OCI-LY7 (cell line): Measurements from ENCODE around the gene SLAIN2. TPM values are rescaled to one million over a fixed set of nuclear protein-coding genes. Genes with fewer than 3 reads are reported as not detected.

Experiments used
- BruUV-seq: library from RNA; stranded (reverse); fragments of 400-500 nt; replicated peaks from 2 replicates; lab custom pipeline; 2021; lab: Mats Ljungman, UMichigan
- CTCF ChIA-PET: fragments of 300-600 bp; sonication (Branson Sonifier 250); formaldehyde crosslinking; loops from one replicate; lab custom pipeline; 2022; ENCODE audit warnings: antibody characterized with exemption; ENCODE audit not compliant: unreplicated experiment; lab: Charles Lee
- POLR2A ChIA-PET: fragments of 300-600 bp; sonication (Branson Sonifier 250); formaldehyde crosslinking; loops from one replicate; lab custom pipeline; 2022; ENCODE audit warnings: antibody characterized with exemption; lab: Charles Lee
- DNase-seq: peaks from one replicate; pipeline ENCODE4 v3.0.0-alpha.2; 2015; ENCODE audit warnings: low spot score
- H2AFZ ChIP-seq: fragments of 200-600 bp; sonication (generic), shearing (Covaris generic); 2 replicates; pipeline ENCODE4 v1.6.1; 2014; ENCODE audit warnings: mild to moderate bottlenecking, antibody characterized with exemption, low read length, moderate library complexity
- H3K27ac ChIP-seq: fragments of 200-600 bp; sonication (generic); 2 replicates; pipeline ENCODE4 v1.5.1; 2014; ENCODE audit warnings: mixed run types, low read depth, mild to moderate bottlenecking, moderate library complexity, low read length, inconsistent platforms; ENCODE audit not compliant: poor library complexity, severe bottlenecking
- H3K36me3 ChIP-seq: fragments of 200-600 bp; sonication (generic); 2 replicates; pipeline ENCODE4 v1.6.1; 2014; ENCODE audit warnings: mild to moderate bottlenecking, antibody characterized with exemption, low read length, moderate library complexity, mixed read lengths; ENCODE audit not compliant: insufficient read depth
- H3K4me1 ChIP-seq: fragments of 200-600 bp; sonication (generic); 2 replicates; pipeline ENCODE4 v1.5.1; 2014; ENCODE audit warnings: mild to moderate bottlenecking, low read length; ENCODE audit not compliant: insufficient read depth, poor library complexity, severe bottlenecking
- H3K4me2 ChIP-seq: fragments of 200-600 bp; sonication (generic); 2 replicates; pipeline ENCODE4 v1.6.1; 2014; ENCODE audit warnings: mild to moderate bottlenecking, low read length
- H3K4me3 ChIP-seq: fragments of 200-600 bp; sonication (generic); 2 replicates; pipeline ENCODE4 v1.5.1; 2014; ENCODE audit warnings: mild to moderate bottlenecking, low read depth, low read length; ENCODE audit not compliant: poor library complexity, severe bottlenecking
- H3K79me2 ChIP-seq: fragments of 200-600 bp; sonication (generic); 2 replicates; pipeline ENCODE4 v1.6.1; 2016; ENCODE audit warnings: low read depth, mild to moderate bottlenecking, low read length, moderate library complexity, mixed read lengths; ENCODE audit not compliant: insufficient read depth
- H3K9me2 ChIP-seq: fragments of 200-600 bp; sonication (generic); 2 replicates; pipeline ENCODE4 v1.6.1; 2016; ENCODE audit warnings: mild to moderate bottlenecking, low read length, mixed read lengths; ENCODE audit not compliant: insufficient read depth
- H3K9me3 ChIP-seq: fragments of 200-600 bp; sonication (generic); 2 replicates; pipeline ENCODE4 v1.6.1; 2014; ENCODE audit warnings: mild to moderate bottlenecking, mixed run types, low read length, mixed read lengths
- H4K20me1 ChIP-seq: fragments of 200-600 bp; sonication (generic); 2 replicates; pipeline ENCODE4 v1.6.1; 2014; ENCODE audit warnings: mild to moderate bottlenecking, antibody characterized with exemption, low read length, moderate library complexity, mixed read lengths; ENCODE audit not compliant: insufficient read depth
- EZH2phosphoT487 ChIP-seq: fragments of 200-600 bp; sonication (generic); IDR thresholded peaks from 2 replicates; pipeline ENCODE4 v1.6.1; 2018; ENCODE audit warnings: low read depth, borderline replicate concordance, mild to moderate bottlenecking, mixed run types, antibody characterized with exemption, low read length, moderate library complexity, mixed read lengths
- intact Hi-C: fragments of 100-400 bp; cut with micrococcal nuclease; formaldehyde crosslinking; loops from one replicate; pipeline ENCODE4 v1.10.0; 2022; ENCODE audit not compliant: unreplicated experiment
- total RNA-seq, 2 experiments: library from RNA; depleted of rRNA in 1 of 2; stranded (reverse); fragments of >200 nt in 1 of 2; shearing (Covaris generic) in 1 of 2; gene quantifications; 2 replicates each; pipeline ENCODE4 v1.2.3, GENCODE V29; 2014 to 2022
- TF ChIP-seq, protein P1 (sequence below): fragments of 200-600 bp; sonication (generic); conservative IDR thresholded peaks from 2 replicates; pipeline ENCODE4 v1.5.1; 2014; ENCODE audit warnings: mild to moderate bottlenecking, antibody characterized with exemption, low read length, moderate library complexity, mixed read lengths

Gene SLAIN2
- total RNA-seq, 2 experiments from 2014 or later = 21.1 to 40.2 TPM

DNA sequence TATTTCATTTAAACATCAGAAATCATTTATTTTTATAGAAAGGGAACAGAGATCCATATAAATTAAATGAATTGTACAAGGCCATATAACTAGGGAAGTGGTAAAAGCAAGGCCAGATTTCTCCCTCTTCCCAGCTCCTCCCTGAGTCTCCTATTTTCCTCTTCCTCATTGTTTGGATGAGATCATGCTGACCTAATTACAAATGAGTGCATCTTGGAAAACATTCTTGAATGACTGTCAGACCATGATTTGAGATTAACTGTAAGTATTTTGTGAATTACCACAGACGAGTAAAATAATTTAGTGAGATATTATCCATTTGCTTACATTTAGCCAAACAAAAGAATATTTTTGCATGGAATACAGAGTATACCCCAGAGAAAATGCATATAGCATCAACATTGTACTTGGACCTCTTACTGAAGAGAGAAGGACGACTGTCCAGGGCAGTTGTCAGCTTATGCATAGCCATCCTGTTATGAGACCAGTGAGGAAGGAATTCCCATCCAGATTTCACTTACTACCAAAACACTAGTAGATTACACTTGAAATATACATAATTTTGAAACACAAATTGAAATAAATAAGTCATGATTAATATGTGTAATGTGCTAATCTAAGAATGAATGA is 47.3 kb downstream of the SLAIN2 start:
- intact Hi-C loops = no loop called here
- no peak for DNase-seq
- no TSS peak for BruUV-seq
- Histone ChIP-seq H3K79me2 (no peaks in the 10 kb centered on the region), H3K4me2 (no peak overlapping the region), H3K27ac (no peak overlapping the region), H2AFZ (no peak overlapping the region), H3K9me2 (no peaks in the 10 kb centered on the region), H3K4me3 (no peak overlapping the region), H4K20me1 (no peaks in the 10 kb centered on the region), H3K4me1 (no peaks in the 10 kb centered on the region), H3K9me3 (no peaks in the 10 kb centered on the region), H3K36me3 (peaks cover 29% of the 10 kb centered on the region)
- TF ChIP-seq, protein P1, sequence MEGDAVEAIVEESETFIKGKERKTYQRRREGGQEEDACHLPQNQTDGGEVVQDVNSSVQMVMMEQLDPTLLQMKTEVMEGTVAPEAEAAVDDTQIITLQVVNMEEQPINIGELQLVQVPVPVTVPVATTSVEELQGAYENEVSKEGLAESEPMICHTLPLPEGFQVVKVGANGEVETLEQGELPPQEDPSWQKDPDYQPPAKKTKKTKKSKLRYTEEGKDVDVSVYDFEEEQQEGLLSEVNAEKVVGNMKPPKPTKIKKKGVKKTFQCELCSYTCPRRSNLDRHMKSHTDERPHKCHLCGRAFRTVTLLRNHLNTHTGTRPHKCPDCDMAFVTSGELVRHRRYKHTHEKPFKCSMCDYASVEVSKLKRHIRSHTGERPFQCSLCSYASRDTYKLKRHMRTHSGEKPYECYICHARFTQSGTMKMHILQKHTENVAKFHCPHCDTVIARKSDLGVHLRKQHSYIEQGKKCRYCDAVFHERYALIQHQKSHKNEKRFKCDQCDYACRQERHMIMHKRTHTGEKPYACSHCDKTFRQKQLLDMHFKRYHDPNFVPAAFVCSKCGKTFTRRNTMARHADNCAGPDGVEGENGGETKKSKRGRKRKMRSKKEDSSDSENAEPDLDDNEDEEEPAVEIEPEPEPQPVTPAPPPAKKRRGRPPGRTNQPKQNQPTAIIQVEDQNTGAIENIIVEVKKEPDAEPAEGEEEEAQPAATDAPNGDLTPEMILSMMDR = no peak
- no peak for TF ChIP-seq EZH2phosphoT487
- ChIA-PET CTCF (no interaction called here), POLR2A (no interaction called here)

DNA sequence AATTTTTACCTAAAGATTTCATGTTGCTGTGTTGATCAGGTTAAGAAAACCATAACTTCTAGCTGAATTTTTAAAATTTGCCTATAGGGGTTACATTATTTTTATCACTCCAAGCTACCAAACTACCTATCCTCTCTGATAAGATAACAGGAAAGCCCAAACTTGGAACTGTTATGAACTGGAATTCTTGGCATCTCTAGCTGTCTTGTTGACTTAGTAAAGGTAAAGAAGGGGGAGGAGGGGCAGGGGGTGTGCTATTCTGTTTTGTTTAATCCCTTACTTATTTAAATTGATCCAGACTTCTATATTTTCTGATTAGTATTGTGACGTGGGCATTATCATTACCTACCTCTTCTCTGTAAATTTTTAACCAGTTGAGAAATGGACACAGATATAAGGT is 54.7 kb downstream of the SLAIN2 start:
- POLR2A ChIA-PET = interaction anchor here (1.2 to 1.3 kb wide), 2 partner anchors 8 to 10 kb away, joined by 4 read pairs; no protein-coding TSS in a partner anchor
- H4K20me1 ChIP-seq = no peaks in the 10 kb centered on the region
- H3K4me3 ChIP-seq = no peak overlapping the region
- no peak for DNase-seq
- H3K36me3 ChIP-seq = peaks cover 12% of the 10 kb centered on the region; the same call in 1 of the 2 replicates
- no peak overlapping the region for H2AFZ ChIP-seq
- no peaks in the 10 kb centered on the region for H3K9me3 ChIP-seq
- no peak overlapping the region for H3K27ac ChIP-seq
- H3K4me2 ChIP-seq = no peak overlapping the region
- H3K9me2 ChIP-seq = no peaks in the 10 kb centered on the region
- intact Hi-C loops = no loop called here
- H3K79me2 ChIP-seq = no peaks in the 10 kb centered on the region
- CTCF ChIA-PET = no interaction called here
- TF ChIP-seq EZH2phosphoT487 = no peak
- TF ChIP-seq, protein P1 = no peak
- no peaks in the 10 kb centered on the region for H3K4me1 ChIP-seq
- no TSS peak for BruUV-seq

DNA sequence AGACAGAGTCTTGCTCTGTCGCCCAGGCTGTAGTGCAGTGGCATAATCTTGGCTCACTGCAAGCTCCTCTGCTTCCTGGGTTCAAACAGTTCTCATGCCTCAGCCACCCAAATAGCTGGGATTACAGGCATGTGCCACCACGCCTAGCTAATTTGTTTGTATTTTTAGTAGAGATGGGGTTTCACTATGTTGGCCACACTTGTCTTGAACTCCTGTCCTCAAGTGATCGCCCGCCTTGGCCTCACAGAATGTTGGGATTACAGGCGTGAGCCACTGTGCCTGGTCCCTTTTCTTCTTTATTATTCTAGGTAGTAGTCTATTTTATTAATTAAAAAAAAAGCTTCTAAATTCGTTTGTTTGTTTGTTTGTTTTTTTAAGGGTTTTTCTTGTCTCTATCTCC is 59.1 kb downstream of the SLAIN2 start:
- no TSS peak for BruUV-seq
- no peak overlapping the region for H3K4me3 ChIP-seq
- H3K9me3 ChIP-seq = no peaks in the 10 kb centered on the region
- no peaks in the 10 kb centered on the region for H3K79me2 ChIP-seq
- no peaks in the 10 kb centered on the region for H4K20me1 ChIP-seq
- no peak overlapping the region for H3K27ac ChIP-seq
- CTCF ChIA-PET = no interaction called here
- no peak for DNase-seq
- H3K4me1 ChIP-seq = no peaks in the 10 kb centered on the region
- intact Hi-C loops = no loop called here
- no peaks in the 10 kb centered on the region for H3K9me2 ChIP-seq
- H2AFZ ChIP-seq = no peak overlapping the region
- H3K4me2 ChIP-seq = no peak overlapping the region
- POLR2A ChIA-PET = interaction anchor here (0.6 to 1.6 kb wide), 4 partner anchors 10 to 545 kb away, joined by 3 to 5 read pairs (median 3); no protein-coding TSS in a partner anchor
- H3K36me3 ChIP-seq = peaks cover 12% of the 10 kb centered on the region; the same call in 1 of the 2 replicates
- TF ChIP-seq, protein P1 = no peak
- no peak for TF ChIP-seq EZH2phosphoT487
